GM21619 (cell line): ENCODE results near the gene BCL2L12.
"Not testable (repeated sequence)": the region's sequence is repeated elsewhere in the genome, so short reads cannot be mapped to it uniquely, and the experiment has no call there.

Source experiments
- ATAC-seq: cut with Tn5 transposase; IDR thresholded peaks from one replicate; pipeline ENCODE4 v1.9.1; 2021; ENCODE audit not compliant: unreplicated experiment

Gene BCL2L12

DNA sequence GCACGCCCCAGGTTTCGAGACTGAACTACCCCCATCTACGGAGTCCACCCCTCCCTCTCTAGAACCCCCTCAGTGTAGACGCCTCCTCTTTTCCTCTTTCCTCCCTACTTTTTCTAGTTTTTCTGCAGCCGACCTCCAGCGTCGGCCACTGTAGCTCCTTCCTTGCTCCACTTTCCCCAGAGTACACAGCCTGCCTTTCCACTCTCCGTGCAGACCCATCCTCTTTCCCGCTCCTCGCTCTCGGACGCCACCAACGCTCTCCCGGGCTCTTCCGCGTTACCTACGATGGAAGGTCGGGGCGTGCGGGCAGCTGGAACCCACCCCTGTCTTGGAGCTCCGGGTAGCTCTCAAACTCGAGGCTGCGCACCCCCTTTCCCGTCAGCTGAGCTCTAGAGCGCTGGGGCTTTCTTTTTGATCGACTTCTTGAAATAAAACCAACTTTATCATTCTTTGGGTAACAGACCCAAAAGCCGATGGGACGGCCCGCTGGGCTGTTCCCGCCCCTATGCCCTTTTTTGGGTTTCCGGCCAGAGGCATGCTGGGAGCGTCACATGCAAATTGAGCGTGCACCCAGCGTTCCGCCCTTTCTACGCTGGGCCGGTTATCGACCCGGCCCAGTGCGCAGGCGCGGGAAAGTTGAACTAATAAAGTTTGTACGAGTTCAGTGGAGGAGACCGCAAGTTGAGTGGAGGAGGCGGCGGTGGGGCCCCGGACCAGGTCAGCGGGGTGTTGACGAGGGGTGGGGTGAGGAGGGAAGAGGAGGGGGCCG lies at the start of gene BCL2L12, which contains the start of gene IRF3:
Gene BCL2L12, plus strand, starts transcription at position 583 of the 769 bp plus-strand sequence. CDS start 760 bp downstream, outside the sequence.
Gene IRF3, minus strand, starts transcription at position 507 of the 769 bp plus-strand sequence. CDS start 1,019 bp downstream, outside the sequence.
- ATAC-seq, result peak; percentile 81

DNA sequence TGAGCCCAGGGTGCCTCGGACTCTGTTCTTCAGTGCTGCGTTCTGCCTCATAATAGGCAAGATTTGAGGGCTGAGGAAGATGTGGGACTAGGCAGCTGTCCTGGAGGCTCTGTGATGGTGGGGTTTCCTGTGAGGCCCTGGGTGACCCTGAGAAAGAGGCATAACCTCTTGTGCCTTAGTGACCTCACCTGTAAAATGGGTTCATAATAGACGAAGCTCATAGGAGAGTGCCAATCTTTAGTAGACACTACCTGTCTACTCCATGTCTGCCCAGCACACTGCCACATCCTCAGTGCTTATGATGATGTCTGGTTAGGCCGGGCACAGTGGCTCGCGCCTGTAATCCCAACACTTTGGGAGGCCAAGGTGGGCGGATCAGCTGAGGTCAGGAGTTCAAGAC lies 49.2 kb upstream of the BCL2L12 start:
- no peak for ATAC-seq

DNA sequence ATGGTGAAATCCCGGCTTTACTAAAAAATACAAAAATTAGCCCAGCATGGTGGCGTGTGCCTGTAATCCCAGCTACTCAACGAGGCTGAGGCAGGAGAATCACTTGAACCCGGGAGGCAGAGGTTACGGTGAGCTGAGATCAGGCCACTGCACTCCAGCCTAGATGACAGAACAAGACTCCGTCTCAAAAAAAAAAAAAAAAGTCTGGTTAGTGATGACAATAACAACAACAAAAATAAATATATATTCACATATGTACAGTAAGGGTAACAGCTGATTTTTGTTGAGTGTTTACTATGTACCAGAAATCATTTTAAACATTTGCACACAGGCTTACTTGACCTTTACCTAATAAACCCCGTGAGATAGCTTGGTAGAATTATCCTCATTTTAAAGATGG lies 48.8 kb upstream of the BCL2L12 start:
- ATAC-seq, result no peak

DNA sequence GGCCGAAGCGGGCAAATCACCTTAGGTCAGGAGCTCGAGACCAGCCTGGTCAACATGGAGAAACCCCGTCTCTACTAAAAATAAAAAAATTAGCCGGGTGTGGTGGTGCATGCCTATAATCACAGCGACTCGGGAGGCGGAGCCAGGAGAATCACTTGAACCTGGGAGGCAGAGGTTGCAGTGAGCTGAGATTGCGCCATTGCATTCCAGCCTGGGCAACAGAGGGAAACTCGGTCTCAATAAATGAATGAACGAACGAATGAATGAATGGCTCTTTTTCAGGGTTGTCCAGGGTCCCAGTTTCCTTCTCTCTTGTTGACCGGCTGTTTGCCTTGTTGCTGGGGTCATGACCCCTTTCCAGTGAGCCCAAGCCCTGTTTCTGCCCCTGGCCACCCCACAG lies 47.9 kb upstream of the BCL2L12 start:
- ATAC-seq, result not testable (repeated sequence)

DNA sequence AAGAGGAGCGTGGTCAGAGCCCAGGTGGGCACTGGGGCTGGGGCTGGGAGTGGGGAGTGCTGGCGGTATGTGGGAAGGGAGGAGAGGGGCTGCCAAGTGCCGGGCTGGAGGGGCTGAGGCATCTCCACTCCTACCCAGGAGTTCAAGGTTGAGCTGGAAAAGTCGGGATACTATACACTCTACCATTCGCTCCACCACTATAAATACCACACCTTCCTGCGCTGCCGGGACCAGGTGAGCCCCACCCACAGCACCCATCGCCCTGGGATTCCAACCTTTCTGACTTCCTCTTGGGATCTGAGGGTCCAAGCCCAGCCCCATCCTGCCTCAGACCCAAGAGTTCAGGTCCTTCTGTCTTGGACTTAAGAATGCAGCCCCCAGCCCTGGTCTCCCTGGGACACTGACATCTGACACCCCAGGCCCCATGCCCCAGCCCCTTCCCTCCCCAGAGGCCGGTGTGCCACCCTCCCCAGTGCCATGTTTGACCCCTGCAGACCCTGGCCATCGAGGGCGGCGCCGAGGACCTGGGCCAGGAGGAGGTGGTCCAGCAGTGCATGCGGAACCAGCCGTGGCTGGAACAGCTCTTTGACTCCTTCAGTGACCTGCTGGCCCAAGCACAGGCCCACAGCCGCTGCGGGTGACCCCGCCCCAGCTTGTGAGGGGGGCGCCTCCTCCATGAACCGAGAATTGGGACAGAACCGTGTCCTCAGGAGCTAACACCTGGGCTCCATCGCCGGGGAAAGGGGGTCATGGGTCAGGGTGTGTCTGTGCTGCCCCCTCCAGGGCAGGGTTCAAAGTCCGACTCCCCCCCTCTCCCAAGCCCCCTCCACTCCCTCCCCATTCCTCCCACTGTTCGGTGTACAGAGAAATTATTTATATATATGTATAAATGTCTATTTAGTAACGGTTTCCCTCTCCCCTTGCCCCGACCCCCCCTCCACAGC lies 40.5 kb upstream of the BCL2L12 start:
- ATAC-seq, result no peak

GRCh38 chr19:49626226-49626625 lies 39.5 kb upstream of the BCL2L12 start:
- ATAC-seq, result no peak

DNA sequence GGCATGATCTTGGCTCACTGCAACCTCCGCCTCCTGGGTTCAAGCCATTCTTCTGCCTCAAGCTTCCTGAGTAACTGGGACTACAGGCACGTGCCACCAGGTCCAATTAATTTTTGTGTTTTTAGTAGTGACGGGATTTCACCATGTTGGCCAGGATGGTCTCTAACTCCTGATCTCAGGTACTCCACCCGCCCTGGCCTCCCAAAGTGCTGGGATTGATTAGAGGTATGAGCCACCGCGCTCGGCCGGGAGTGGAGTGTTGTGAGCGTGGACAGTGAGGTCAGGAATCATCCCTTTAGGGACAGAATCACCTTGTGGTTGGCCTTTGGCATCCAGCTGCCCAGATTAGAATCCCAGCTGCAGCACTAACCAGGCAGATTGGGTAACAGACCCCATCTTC lies 36.1 kb upstream of the BCL2L12 start:
- ATAC-seq, result no peak

DNA sequence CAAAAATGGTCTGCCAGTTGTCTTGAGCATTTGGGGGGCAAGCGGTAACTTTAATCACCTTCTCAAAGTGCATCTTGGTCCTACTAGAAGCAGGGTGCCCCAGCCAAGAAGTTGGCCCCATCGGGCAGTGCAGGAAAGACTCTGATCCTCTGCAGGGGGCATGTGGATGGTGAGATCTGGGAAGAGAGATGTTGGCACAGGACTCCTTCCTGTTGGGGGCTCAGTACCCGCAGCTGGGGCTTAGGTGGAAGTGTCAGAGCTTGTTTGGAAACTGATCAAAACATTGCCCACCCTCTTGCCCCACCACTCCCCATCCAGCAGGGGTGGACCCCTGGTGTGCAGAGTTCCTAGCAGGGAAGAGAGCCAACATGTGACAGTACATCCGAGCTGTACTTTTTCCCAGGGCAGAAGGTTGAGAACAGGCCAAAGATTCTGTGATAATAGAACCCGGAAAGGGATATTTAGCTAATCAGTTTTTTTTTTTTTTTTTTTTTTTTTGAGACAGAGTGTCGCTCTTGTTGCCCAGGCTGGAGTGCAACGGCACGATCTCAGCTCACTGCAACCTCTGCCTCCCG lies 34.6 kb upstream of the BCL2L12 start:
- no peak for ATAC-seq

GRCh38 chr19:49631610-49632192 lies 34.0 kb upstream of the BCL2L12 start:
- no peak for ATAC-seq

- no peak for ATAC-seq
These were observed 33.2 kb upstream of the BCL2L12 start for GRCh38 chr19:49632576-49632975.

- not testable (repeated sequence) for ATAC-seq
These were observed 32.5 kb upstream of the BCL2L12 start for GRCh38 chr19:49633273-49633672.

GRCh38 chr19:49635530-49636232 lies 30.1 kb upstream of the BCL2L12 start:
- no peak for ATAC-seq

- no peak for ATAC-seq
These were observed 29.4 kb upstream of the BCL2L12 start for GRCh38 chr19:49636233-49636932.

DNA sequence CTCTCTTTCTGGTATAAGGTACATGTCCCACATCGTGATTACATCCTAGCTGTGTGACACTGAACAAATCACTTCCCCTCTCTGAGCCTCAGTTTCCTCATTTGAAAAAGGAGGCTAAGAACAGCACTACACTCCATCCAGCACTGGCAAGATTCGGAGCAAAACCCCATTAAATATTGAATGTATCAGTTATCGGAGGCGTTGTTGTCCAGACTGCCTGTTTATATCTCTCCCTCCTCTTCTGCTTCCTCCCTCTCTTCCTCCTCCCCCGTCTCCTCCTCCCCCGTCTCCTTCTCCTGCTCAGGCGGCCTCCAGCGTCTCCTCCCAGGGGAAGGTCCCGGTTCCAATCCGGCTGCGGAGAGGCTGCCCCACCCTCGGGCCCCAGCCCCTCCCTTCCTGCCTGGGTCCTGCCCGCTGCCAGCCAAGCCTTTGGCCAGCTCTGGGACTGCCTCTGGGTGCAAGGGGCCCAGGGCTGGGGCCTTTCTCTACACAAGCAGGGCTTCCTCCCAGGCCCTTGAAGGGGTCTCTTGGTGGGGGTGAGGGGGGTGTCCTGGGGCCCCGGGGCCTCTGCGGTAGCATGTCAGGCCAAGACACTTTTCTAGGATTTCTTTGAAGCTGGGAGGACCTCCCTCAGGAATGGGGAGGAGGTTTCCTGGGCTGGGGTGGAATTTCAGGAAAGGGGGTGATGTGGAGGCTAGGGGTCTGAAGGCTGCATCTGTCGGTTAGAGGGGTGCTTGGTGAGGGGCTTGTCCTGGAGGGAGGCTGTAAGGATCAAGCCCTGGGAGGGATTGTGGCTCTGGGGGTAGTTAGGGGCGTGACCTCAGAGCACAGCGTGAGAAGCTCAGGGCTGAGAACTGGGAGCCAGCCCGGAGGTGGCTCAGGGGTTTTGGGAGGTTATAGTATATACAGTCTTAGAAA lies 27.7 kb upstream of the BCL2L12 start:
- no peak for ATAC-seq

- ATAC-seq, result no peak
These were observed 26.2 kb upstream of the BCL2L12 start for GRCh38 chr19:49639401-49640112.

DNA sequence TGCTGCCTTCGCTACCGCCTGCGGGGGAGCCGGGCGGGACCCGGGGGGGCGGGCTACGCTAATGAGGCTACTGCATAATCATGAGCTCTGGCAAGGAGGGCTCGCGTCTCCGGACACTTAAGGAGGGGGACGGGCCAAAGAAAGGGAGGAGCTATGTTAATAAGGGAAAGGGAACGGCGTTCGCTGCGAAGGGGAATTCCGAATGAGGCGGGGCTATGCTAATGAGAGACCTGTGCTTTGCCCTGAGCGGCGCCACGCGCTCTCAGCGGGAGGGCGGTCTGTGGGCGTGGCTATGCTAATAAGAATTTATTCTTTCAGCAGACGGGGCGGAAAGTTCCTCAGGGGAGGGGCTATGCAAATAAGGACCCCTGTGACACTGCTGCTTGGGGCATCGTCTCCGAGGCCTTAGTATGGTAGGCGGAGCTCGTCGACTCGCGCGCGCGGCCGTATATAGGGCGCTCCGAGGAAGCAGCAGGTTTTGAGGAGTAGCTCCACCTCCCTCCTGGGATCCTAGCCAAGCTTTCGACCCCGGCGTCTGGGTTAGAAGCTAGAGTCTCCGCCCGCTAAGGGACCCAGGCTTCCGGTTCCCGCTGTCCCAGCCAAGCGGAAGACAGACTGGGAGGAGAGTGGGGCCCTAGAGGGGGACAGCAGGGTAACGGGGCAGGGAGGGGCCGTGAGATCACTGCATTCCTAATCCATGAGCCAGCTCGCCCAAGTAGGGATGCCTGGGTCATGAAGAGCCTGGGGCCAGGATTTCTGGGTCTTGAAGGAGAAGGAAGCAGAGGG lies 25.4 kb upstream of the BCL2L12 start, which contains the start of gene RRAS:
Gene RRAS, minus strand, starts transcription at position 31 of the 786 bp plus-strand sequence. CDS start 45 bp downstream, outside the sequence.
- peak; percentile 51 for ATAC-seq
